HG03066 (cell line): ENCODE measurements around the gene ROCK2.

Source experiments
- ATAC-seq: cut with Tn5 transposase; IDR thresholded peaks from one replicate; pipeline ENCODE4 v1.9.1; 2021; ENCODE audit warnings: low read depth; ENCODE audit not compliant: unreplicated experiment

ROCK2 gene

GRCh38 chr2:11368059-11368572 lies 23.7 kb upstream of the ROCK2 start:
- no peak for ATAC-seq

- no peak for ATAC-seq
Measured at GRCh38 chr2:11367170-11367730, 22.8 kb upstream of the ROCK2 start.

GRCh38 chr2:11366326-11366741 lies 21.9 kb upstream of the ROCK2 start:
- ATAC-seq, result no peak

DNA sequence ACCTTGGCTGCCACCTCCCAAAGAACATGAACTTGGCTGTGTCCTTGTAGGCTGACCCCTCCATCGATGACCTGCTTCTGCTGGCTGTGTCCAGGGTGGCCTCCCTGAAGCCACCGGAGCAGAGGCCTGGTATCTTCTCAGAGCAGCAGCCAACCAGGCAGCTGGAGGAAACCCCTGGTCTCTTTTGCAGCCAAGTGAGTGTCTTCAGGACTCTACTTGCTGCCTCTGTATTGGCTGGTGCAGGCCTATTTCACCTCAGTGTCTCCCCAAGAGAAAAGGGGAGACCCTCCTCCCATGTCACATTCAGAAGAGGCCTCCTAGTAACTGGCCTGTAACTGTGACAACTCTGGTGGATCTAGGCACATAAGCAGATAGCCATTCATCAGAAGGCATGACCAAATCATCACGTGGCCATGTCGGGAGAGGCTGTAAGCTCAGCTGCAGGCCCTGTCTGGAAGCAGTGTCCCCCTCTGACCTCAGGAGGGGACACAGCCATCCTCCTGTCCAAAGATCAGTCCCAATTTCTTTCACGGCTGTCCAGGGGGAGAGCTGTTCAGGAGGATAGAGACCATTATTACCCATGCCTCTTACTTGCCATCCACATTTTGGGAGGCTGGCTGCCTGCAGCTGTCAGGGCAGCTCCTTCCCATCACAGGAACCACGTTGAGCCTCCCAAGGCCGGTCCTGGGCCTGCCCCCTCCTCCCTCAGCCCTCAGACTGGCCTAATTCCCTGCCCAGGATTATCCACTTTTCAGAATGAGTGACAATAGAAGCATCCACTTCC lies 20.9 kb upstream of the ROCK2 start:
- ATAC-seq, result no peak

GRCh38 chr2:11364565-11364887 lies 20.1 kb upstream of the ROCK2 start:
- no peak for ATAC-seq

DNA sequence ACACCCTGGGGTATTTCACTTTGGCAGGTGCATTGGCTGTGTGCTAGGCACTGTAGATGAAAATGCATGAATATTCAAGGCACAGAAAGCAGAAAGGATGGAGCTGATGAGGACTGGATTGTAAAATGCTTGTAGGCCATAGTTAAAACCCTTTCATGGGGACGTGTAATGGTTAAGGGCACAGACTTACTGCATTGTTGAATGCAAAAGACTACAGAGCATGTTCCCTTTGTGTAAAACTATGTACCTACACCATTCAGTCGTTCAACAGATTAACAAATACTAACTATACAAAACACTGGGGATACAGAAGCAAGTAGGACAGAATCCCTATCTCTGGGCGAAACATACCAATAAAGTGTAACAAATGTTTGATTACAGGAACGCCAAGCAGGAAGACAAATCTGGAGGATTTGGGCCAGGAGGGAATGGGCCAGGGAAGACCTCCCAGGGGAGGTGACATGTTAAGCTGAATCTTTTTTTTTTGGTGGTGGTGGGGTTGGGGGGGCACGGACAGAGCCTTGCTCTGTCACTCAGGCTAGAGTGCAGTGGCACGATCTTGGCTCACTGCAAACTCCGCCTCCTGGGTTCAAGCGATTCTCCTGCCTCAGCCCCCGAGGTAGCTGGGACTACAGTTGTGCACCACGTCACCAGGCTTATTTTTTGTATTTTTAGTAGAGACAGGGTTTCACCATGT lies 19.6 kb upstream of the ROCK2 start:
- no peak for ATAC-seq

GRCh38 chr2:11359865-11360264 lies 15.4 kb upstream of the ROCK2 start:
- ATAC-seq, result no peak

DNA sequence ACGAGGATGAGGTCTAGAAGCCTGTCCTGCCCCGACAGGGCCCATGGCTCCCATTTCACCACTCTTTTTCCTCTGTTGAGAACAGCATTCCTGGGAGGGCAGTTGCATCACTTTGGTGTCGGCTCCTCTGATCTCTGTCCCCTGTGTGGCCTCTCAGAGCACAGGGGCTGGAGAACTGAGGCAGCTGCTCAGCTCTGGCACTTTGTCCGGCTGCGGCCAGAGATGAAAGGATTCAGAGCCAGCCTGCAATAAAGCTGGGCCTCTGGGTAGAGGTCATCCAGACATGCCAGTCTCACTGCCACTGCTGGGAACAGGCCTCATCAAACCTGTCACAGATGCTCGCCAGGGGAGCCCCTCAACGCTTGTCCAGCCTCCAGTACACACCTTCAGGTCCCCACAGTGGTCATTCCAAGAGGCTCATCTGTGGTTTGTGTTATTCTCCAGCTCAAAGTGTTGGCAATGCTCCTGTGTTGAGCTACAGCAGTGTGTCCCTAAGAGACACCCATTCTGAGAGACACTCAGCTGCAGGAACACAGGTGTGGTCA lies 13.1 kb upstream of the ROCK2 start:
- no peak for ATAC-seq

GRCh38 chr2:11356764-11357163 lies 12.3 kb upstream of the ROCK2 start:
- ATAC-seq, result no peak

- no peak for ATAC-seq
Measured at GRCh38 chr2:11355194-11356053, 11.0 kb upstream of the ROCK2 start.

DNA sequence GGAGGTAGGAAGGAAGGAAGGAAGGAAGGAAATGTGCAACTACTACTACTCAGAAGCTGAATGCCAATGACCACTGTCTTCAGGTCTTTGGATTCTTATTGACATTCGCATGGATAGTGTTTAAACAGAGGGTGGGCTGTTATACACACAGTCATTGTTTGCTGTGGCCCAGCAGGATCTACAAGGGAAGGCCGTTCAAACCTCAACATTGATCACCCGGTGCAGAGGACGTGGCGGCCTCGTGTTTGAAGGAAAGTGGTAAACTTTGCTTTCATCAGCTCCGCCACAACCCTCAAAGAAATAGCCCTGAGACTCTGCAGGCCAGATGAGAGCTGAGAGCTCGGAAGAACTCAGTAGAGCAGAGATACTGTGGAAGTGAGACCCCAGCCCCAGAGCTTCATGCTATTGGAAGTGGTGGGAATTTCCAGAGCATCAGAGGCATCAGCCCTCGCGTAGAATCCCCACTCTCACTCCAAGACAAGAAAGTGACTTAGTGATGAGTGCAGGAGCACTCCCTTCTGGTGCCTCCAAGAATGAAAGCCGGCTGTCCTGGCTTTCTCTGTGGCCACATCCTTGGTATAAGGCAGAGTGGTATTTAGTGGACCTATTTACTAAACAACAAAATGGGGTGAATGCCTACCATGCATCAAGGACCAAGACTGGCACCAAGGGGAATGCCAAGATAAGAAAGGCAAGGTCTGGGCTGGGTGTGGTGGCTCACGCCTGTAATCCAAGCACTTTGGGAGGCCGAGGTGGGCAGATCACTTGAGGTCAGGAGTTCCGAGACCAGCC lies 10.1 kb upstream of the ROCK2 start:
- ATAC-seq, result no peak

GRCh38 chr2:11352781-11353537 lies 8.5 kb upstream of the ROCK2 start:
- no peak for ATAC-seq

GRCh38 chr2:11348209-11348749 lies 3.8 kb upstream of the ROCK2 start:
- ATAC-seq, result no peak

GRCh38 chr2:11347403-11347959 lies 3.0 kb upstream of the ROCK2 start:
- ATAC-seq, result no peak

DNA sequence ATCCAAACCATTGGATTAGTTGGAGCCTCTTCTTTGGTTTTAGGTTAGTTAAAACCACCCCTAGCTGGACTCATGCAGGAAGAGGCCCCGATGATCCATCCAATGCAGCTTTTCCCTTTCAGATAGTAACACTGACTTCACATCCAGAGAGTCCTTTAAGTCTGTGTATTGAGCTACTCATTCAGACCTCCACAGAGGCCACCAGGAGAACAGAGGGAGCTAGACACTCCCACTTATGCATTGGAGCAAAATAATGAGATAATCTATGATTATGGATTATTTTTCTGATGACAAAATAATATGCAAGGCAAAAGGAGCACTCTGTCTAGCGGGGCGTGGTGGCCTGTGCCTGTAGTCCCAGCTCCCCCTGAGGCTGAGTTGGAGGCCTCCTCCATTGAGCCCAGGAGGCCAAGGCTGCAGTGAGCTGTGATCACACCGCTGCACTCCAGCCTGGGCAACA lies 1.6 kb upstream of the ROCK2 start:
- ATAC-seq, result no peak

- ATAC-seq, result peak; percentile 31
Measured at GRCh38 chr2:11344956-11345677, 681 bp upstream of the ROCK2 start.

DNA sequence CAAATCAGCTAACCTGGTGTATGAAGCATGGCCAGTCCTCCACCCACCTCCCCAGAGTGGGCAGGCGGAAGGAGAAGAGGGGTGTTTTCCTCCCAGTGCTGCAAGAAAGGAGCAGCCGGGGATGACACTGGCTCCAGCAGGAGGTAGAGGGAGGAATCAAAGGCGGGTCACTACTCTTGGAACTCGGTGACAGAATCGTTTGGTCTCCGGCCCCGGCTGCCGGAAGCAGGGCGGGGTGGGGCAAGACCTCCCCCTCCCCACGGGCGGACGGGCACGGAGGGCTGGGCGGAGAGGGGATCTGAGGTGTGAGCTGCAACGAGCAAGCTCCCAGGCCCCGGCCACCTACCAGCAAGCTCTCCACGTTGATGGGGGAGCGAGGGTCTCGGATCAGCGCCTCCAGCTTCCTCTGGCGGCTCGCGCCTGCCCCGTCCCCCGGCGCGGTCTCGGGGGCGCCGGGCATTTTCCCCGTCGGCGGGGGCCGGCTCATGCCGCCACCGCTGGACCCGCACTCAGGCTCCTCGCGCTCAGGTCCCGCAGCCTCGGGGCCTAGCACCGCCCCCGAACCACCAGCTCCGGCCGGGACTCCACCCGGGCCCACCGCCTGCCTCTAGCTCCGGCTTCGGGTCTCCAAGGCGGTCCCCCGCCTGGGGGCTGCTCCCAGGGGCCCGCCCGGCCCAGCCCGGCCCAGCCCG lies 640 bp downstream of the ROCK2 start:
- peak; percentile 26 for ATAC-seq
